ENCODE measurements around the gene ST3GAL2. TPM values are rescaled to one million over a fixed set of nuclear protein-coding genes. Genes with fewer than 3 reads are reported as not detected.

ST3GAL2 gene
- total RNA-seq, 3 donors from 2014 or later: 7.8 to 13.4 (median 11.5) TPM

- no peak overlapping the region for H3K27ac ChIP-seq
- TF ChIP-seq CTCF (IDR thresholded peaks at IDR 0.05) (no peak), POLR2A (IDR thresholded peaks at IDR 0.05) (no peak), POLR2AphosphoS5 (IDR thresholded peaks at IDR 0.05) (no peak)
Observed at GRCh38 chr16:70442344-70442743, 3.4 kb upstream of the ST3GAL2 start.

DNA sequence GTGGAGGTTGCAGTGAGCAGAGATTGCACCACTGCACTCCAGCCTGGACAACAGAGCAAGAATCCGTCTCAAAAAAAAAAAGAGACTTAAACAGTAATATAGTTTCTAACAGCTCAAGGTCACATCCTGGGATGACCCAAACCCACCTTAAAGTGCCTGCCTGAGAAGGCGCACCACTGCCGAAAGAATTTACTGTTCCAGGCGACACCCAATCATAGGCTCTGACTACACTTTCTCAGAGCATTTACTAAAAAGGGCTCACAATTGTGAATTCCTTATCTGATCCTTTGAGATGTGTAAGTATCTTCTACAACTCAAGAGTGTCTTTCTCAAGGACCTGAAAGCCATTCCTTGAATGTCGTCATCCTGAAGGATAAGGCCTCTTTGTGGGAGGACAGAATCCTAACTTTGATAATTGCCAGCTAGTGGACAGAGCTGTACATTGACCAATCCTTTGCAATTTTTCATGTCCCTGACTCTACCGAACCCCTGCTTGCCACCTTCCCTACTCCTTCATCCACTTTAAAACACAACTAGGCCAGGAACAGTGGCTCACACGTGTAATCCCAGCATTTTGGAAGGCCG is 2.6 kb upstream of the ST3GAL2 start:
- H3K4me1 ChIP-seq: peaks cover 2 to 5% of the 10 kb centered on the region in 2 donors
- DNase-seq (ENCODE audit: low spot score in 2 of 2): no peak
- no peak overlapping the region for H3K4me3 ChIP-seq
- H3K36me3 ChIP-seq: no peaks in the 10 kb centered on the region
- no peaks in the 10 kb centered on the region for H3K27me3 ChIP-seq
- no peak for TF ChIP-seq POLR2A (IDR thresholded peaks at IDR 0.05)
- TF ChIP-seq CTCF (IDR thresholded peaks at IDR 0.05): no peak
- no peak for TF ChIP-seq POLR2AphosphoS5 (IDR thresholded peaks at IDR 0.05)
- no peaks in the 10 kb centered on the region for H3K9me3 ChIP-seq
- intact Hi-C loops (cut with DNase I; ENCODE audit: low total_unique reads): loop anchor here (10.0 kb wide), 1 partner anchor 337 kb away; no protein-coding TSS in a partner anchor
- no peak overlapping the region for H3K27ac ChIP-seq

More at GRCh38 chr16:70442344-70442743, 3.4 kb upstream of the ST3GAL2 start:
- Histone ChIP-seq H3K4me3 (no peak overlapping the region), H3K4me1 (peaks cover 2 to 5% of the 10 kb centered on the region in 2 donors), H3K36me3 (no peaks in the 10 kb centered on the region), H3K9me3 (no peaks in the 10 kb centered on the region), H3K27me3 (no peaks in the 10 kb centered on the region)
- intact Hi-C loops (cut with DNase I; ENCODE audit: low total_unique reads): loop anchor here (10.0 kb wide), 1 partner anchor 338 kb away; no protein-coding TSS in a partner anchor
- DNase-seq (ENCODE audit: low spot score in 2 of 2): no peak

DNA sequence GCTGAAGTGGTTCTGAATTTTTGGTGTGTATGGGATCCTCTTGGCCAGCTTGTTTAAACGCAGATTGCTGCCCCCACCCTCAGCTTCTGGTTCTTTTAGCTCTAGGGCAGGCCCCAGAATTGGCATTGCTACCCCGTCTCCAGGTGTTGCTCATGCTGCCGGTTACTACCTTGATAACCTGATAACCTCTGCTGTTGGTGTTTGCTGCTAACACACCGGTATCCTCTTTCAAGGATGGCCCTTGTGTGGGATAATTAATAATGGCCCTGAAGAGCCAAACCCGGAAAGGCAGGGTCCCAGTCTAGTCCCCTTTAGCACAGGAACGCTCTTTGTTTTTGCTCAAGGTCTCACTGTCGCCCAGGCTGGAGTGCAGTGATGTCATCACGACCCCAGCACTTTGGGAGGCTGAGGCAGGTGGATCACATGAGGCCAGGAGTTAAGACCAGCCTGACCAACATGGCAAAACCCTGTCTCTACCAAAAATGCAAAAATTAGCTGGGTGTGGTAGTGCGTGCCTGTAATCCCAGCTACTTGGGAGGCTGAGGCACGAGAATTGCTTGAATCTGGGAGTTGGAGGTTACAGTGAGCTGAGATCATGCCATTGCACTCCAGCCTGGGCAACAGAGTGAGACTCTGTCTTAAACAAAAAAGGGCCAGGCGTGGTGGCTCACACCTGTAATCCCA is 1.3 kb upstream of the ST3GAL2 start:
- TF ChIP-seq CTCF (IDR thresholded peaks at IDR 0.05) (no peak), POLR2AphosphoS5 (IDR thresholded peaks at IDR 0.05) (no peak), POLR2A (IDR thresholded peaks at IDR 0.05) (no peak)
- Histone ChIP-seq H3K4me3 (no peak overlapping the region), H3K9me3 (no peaks in the 10 kb centered on the region), H3K27me3 (no peaks in the 10 kb centered on the region), H3K27ac (no peak overlapping the region), H3K4me1 (peaks cover 2 to 5% of the 10 kb centered on the region in 2 donors), H3K36me3 (no peaks in the 10 kb centered on the region)
- DNase-seq (ENCODE audit: low spot score in 2 of 2): no peak
- intact Hi-C loops (cut with DNase I; ENCODE audit: low total_unique reads): loop anchor here (10.0 kb wide), 1 partner anchor 335 kb away; no protein-coding TSS in a partner anchor

GRCh38 chr16:70438585-70438968 is 323 bp downstream of the ST3GAL2 start:
- Histone ChIP-seq H3K9me3 (no peaks in the 10 kb centered on the region), H3K36me3 (no peaks in the 10 kb centered on the region), H3K27me3 (no peaks in the 10 kb centered on the region), H3K4me3 (peak overlapping the region; percentile 79 to 95 (median 82)), H3K4me1 (peaks cover 7 to 11% of the 10 kb centered on the region in 2 donors), H3K27ac (peak overlapping the region; percentile 52 to 88)
- intact Hi-C loops (cut with DNase I; ENCODE audit: low total_unique reads): no loop called here
- no peak for DNase-seq (ENCODE audit: low spot score in 2 of 2)
- no peak for TF ChIP-seq POLR2AphosphoS5 (IDR thresholded peaks at IDR 0.05)
- no peak for TF ChIP-seq POLR2A (IDR thresholded peaks at IDR 0.05)
- no peak for TF ChIP-seq CTCF (IDR thresholded peaks at IDR 0.05)
